VCaP (cell line): Measurements from ENCODE around the gene SDK2.
A peak's percentile ranks its signal among the peaks of the same experiment; 100 is the strongest.
"Not testable (repeated sequence)": the region's sequence is repeated elsewhere in the genome, so short reads cannot be mapped to it uniquely, and the experiment has no call there.

ENCODE experiments used
- H3K27ac ChIP-seq: fragments of 450-650 bp; 2 replicates; pipeline ENCODE4 v1.5.1; 2017
- CTCF ChIP-seq: fragments of 450-650 bp; conservative IDR thresholded peaks from 2 replicates; pipeline ENCODE4 v1.5.1; 2017; ENCODE audit warnings: mild to moderate bottlenecking, moderate library complexity

Gene SDK2

GRCh38 chr17:73376152-73376551 is 268.1 kb downstream of the SDK2 start:
- no peak for TF ChIP-seq CTCF

GRCh38 chr17:73371836-73372235 is 272.4 kb downstream of the SDK2 start:
- no peak overlapping the region for H3K27ac ChIP-seq
- TF ChIP-seq CTCF = no peak

More at GRCh38 chr17:73376152-73376551, 268.1 kb downstream of the SDK2 start:
- no peak overlapping the region for H3K27ac ChIP-seq

- no peak overlapping the region for H3K27ac ChIP-seq
- TF ChIP-seq CTCF = no peak
Measured at GRCh38 chr17:73371285-73371684, 273.0 kb downstream of the SDK2 start.

GRCh38 chr17:73369817-73370490 is 274.3 kb downstream of the SDK2 start:
- not testable (repeated sequence) for H3K27ac ChIP-seq

GRCh38 chr17:73369111-73369521 is 275.1 kb downstream of the SDK2 start:
- H3K27ac ChIP-seq = no peak overlapping the region
- no peak for TF ChIP-seq CTCF

More at GRCh38 chr17:73369817-73370490, 274.3 kb downstream of the SDK2 start:
- TF ChIP-seq CTCF = peak; percentile 84

GRCh38 chr17:73368085-73368631 is 276.1 kb downstream of the SDK2 start:
- no peak overlapping the region for H3K27ac ChIP-seq
- TF ChIP-seq CTCF = no peak

- no peak overlapping the region for H3K27ac ChIP-seq
- TF ChIP-seq CTCF = no peak
Measured at GRCh38 chr17:73365906-73366623, 278.2 kb downstream of the SDK2 start.
